ENCODE data around the gene MAZ.
A peak's percentile ranks its signal among the peaks of the same experiment; 100 is the strongest.

MAZ gene

GRCh38 chr16:29814592-29814991, 8.3 kb downstream of the MAZ start:
- Histone ChIP-seq H3K27me3 (ENCODE audit: insufficient read depth, poor library complexity, severe bottlenecking) (no peaks in the 10 kb centered on the region), H3K27ac (replicated peaks) (no peak overlapping the region), H3K4me3 (replicated peaks; ENCODE audit: insufficient read depth, low read length) (no peak overlapping the region)
- TF ChIP-seq GABPA (IDR thresholded peaks at IDR 0.05; ENCODE audit: low read depth) (no peak), CTCF (IDR thresholded peaks at IDR 0.05; ENCODE audit: insufficient read depth, low read length) (no peak), POLR2AphosphoS5 (IDR thresholded peaks at IDR 0.05; ENCODE audit: low read depth) (no peak), SPI1 (IDR thresholded peaks at IDR 0.05; ENCODE audit: borderline replicate concordance, low read depth) (no peak)
- TF ChIP-seq, protein P1, sequence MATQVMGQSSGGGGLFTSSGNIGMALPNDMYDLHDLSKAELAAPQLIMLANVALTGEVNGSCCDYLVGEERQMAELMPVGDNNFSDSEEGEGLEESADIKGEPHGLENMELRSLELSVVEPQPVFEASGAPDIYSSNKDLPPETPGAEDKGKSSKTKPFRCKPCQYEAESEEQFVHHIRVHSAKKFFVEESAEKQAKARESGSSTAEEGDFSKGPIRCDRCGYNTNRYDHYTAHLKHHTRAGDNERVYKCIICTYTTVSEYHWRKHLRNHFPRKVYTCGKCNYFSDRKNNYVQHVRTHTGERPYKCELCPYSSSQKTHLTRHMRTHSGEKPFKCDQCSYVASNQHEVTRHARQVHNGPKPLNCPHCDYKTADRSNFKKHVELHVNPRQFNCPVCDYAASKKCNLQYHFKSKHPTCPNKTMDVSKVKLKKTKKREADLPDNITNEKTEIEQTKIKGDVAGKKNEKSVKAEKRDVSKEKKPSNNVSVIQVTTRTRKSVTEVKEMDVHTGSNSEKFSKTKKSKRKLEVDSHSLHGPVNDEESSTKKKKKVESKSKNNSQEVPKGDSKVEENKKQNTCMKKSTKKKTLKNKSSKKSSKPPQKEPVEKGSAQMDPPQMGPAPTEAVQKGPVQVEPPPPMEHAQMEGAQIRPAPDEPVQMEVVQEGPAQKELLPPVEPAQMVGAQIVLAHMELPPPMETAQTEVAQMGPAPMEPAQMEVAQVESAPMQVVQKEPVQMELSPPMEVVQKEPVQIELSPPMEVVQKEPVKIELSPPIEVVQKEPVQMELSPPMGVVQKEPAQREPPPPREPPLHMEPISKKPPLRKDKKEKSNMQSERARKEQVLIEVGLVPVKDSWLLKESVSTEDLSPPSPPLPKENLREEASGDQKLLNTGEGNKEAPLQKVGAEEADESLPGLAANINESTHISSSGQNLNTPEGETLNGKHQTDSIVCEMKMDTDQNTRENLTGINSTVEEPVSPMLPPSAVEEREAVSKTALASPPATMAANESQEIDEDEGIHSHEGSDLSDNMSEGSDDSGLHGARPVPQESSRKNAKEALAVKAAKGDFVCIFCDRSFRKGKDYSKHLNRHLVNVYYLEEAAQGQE (IDR thresholded peaks at IDR 0.05; ENCODE audit: insufficient replicate concordance, low read depth), result no peak
- no peak for DNase-seq (ENCODE audit: low read depth in 1 of 2, low spot score in 1 of 2)

GRCh38 chr16:29815032-29815721, 8.8 kb downstream of the MAZ start:
- Histone ChIP-seq H3K4me3 (replicated peaks; ENCODE audit: insufficient read depth, low read length) (peak overlapping the region; percentile 78), H3K27ac (replicated peaks) (peak overlapping the region; percentile 93), H3K27me3 (ENCODE audit: insufficient read depth, poor library complexity, severe bottlenecking) (no peaks in the 10 kb centered on the region)
- TF ChIP-seq, protein P1 (IDR thresholded peaks at IDR 0.05; ENCODE audit: insufficient replicate concordance, low read depth), result no peak
- TF ChIP-seq GABPA (IDR thresholded peaks at IDR 0.05; ENCODE audit: low read depth) (no peak), POLR2AphosphoS5 (IDR thresholded peaks at IDR 0.05; ENCODE audit: low read depth) (no peak), SPI1 (IDR thresholded peaks at IDR 0.05; ENCODE audit: borderline replicate concordance, low read depth) (no peak), CTCF (IDR thresholded peaks at IDR 0.05; ENCODE audit: insufficient read depth, low read length) (no peak)
- DNase-seq (ENCODE audit: low read depth in 1 of 2, low spot score in 1 of 2), result no peak

GRCh38 chr16:29815793-29816693, 9.7 kb downstream of the MAZ start, which contains the start of gene PAGR1:
PAGR1 (plus strand) TSS chr16:29816152; CDS start chr16:29816526, 374 bp downstream.
- no peaks in the 10 kb centered on the region for H3K27me3 ChIP-seq (ENCODE audit: insufficient read depth, poor library complexity, severe bottlenecking)
- H3K27ac ChIP-seq (replicated peaks), result peak within 1 kb of the TSS; percentile 93
- peak; percentile 99 for DNase-seq (ENCODE audit: low read depth in 1 of 2, low spot score in 1 of 2)
- peak within 1 kb of the TSS; percentile 78 for H3K4me3 ChIP-seq (replicated peaks; ENCODE audit: insufficient read depth, low read length)
- no peak for TF ChIP-seq GABPA (IDR thresholded peaks at IDR 0.05; ENCODE audit: low read depth)
- peak; percentile 93 for TF ChIP-seq CTCF (IDR thresholded peaks at IDR 0.05; ENCODE audit: insufficient read depth, low read length)
- TF ChIP-seq, protein P1 (IDR thresholded peaks at IDR 0.05; ENCODE audit: insufficient replicate concordance, low read depth), result no peak
- TF ChIP-seq POLR2AphosphoS5 (IDR thresholded peaks at IDR 0.05; ENCODE audit: low read depth), result peak; percentile 88
- TF ChIP-seq SPI1 (IDR thresholded peaks at IDR 0.05; ENCODE audit: borderline replicate concordance, low read depth), result peak; percentile 81; the same call in 1 of the 2 replicates

Measured in HL-60 (cell line).